NCI-H2171 (cell line): ENCODE measurements around the gene LLGL1.

Source experiments
- DNase-seq: peaks from one replicate; lab custom pipeline; 2025; lab: John Stamatoyannopoulos, UW

Gene LLGL1

GRCh38 chr17:18225121-18225641 lies at the start of gene LLGL1:
Gene LLGL1 (plus strand): TSS chr17:18225635. CDS start chr17:18225683, 48 bp downstream.
- peak; percentile 95 for DNase-seq

- DNase-seq, result no peak
Measured at GRCh38 chr17:18176176-18176575, 49.3 kb upstream of the LLGL1 start.

- no peak for DNase-seq
Measured at GRCh38 chr17:18177133-18177532, 48.3 kb upstream of the LLGL1 start.

GRCh38 chr17:18177722-18178121 lies 47.7 kb upstream of the LLGL1 start:
- DNase-seq, result no peak

- no peak for DNase-seq
Measured at GRCh38 chr17:18179196-18179595, 46.2 kb upstream of the LLGL1 start.

DNA sequence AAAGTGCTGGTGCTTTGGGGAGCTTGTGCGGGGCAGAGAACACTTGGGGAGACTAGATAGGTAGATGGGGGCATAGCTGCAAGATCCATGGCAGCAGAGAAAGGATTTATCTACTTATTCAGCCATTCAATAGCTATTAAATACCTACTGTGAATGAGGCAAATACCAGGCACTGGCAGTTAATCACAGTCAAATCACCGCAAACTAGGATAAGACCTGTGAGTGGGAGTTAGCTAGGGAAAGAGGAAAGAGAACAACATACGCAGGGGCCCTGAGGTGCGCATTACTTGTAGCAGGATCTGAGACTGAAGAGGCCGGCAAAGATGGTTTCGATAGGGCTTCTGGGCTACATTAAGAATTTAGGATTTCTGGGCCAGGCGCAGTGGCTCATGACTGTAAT lies 45.6 kb upstream of the LLGL1 start:
- DNase-seq, result no peak

GRCh38 chr17:18181358-18181757 lies 44.1 kb upstream of the LLGL1 start:
- no peak for DNase-seq

DNA sequence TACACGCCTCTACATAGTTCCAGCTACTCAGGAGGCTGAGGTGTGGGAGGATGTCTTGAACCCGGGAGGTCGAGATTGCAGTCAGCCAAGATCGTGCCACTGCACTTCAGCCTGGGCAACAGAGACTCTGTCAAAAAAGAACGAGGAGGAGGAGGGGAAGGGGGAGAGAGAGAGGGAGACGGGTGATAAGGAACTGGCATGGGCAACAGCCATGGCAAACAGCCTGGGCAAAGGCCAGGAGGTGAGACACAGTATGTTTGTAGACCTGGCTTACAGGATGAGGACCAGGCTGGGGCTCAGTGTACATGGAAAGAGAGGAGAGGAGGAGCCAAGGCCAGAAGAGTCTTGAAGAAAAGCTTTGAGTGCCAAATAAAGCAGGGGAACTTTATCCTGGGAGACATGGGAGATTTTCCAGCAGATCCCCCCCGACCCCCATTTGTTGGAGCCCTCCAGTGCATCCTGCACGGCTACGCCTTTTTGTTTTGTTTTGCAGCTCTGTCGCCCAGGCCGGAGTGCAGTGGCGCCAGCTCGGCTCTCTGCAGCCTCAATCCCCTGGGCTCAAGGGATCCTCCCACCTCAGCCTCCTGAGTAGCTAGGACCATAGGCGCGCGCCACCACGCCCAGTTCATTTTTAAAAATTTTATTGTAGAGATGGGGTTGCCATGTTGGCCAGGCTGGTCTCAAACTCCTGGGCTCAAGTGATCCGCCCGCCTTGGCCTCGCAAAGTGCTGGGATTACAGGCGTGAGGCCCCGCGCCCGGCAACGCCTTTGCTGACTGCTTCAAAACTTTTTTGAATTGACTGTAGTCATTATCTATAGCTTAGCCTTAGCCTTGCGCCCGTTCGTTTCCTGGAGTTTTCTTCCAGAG lies 43.1 kb upstream of the LLGL1 start:
- DNase-seq, result no peak

DNA sequence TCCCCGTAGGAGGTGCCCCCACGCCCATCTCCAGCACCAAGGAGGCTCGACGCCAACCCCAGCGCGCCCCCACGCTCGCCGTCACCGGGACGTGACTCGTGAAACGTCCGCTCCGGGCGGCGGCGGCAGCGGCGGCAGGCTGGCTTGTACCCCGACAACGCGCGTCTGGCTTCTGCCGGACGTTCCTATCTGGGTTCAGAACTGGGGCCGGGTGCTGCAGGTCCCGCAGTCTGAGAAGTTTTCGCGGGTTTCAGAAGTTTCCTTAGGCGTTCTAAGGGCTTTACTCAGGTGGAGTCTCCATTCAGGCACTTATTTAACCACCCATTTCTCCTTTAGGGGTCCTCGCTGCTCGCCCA lies 42.5 kb upstream of the LLGL1 start:
- DNase-seq, result peak; percentile 79

DNA sequence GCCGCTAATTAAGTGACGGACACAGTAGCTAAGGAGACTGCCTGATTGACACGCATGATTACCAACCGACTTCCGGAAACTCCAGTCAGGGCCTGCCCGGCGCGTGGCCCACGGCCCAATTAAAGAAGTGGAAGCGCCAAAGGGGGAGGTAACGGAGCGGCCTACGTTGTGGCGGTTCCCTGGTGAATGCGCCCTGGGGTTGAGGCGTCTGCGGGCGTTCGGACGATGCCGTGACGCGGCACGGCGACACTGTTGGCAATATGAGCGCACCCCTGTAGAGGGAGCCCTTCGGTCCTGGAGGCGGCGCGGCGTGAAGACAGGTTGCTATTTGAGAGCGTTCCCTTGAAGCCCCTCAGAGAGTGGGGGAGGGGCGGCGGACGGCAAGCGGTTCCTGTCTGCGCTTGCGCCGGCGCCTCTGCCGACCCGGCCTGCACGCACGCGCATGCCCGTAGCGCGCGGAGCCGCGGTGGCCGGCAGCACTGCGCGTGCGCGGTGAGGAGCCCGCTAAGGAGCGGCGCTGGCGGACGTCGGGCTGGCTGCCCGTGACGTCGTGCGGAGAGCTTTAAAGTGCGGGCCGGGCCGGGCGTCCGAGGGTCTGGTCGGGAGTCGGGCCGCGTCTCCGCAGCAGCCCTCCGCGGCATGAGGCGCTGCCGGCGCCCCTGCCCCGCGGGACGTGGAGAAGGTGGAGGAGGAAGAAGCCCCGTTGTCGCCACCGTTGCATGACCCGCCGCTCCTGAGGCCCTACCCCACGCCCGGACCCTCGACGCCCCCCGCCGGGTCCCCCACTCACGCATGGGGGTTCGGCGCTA lies 41.9 kb upstream of the LLGL1 start, which contains the start of gene ALKBH5:
TSS of gene ALKBH5 (plus strand) at position 495 of the 809 bp plus-strand sequence. CDS start 416 bp downstream, outside the sequence.
- DNase-seq, result peak; percentile 98

DNA sequence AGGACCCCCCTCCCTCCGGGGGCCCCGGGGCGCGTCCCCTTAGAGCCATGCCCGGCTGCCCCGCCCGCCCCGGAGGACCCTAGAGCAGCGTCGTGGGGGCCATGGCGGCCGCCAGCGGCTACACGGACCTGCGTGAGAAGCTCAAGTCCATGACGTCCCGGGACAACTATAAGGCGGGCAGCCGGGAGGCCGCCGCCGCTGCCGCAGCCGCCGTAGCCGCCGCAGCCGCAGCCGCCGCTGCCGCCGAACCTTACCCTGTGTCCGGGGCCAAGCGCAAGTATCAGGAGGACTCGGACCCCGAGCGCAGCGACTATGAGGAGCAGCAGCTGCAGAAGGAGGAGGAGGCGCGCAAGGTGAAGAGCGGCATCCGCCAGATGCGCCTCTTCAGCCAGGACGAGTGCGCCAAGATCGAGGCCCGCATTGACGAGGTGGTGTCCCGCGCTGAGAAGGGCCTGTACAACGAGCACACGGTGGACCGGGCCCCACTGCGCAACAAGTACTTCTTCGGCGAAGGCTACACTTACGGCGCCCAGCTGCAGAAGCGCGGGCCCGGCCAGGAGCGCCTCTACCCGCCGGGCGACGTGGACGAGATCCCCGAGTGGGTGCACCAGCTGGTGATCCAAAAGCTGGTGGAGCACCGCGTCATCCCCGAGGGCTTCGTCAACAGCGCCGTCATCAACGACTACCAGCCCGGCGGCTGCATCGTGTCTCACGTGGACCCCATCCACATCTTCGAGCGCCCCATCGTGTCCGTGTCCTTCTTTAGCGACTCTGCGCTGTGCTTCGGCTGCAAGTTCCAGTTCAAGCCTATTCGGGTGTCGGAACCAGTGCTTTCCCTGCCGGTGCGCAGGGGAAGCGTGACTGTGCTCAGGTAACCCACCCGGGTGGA lies 41.0 kb upstream of the LLGL1 start:
- DNase-seq, result peak; percentile 11

GRCh38 chr17:18185391-18185790 lies 40.0 kb upstream of the LLGL1 start:
- no peak for DNase-seq

DNA sequence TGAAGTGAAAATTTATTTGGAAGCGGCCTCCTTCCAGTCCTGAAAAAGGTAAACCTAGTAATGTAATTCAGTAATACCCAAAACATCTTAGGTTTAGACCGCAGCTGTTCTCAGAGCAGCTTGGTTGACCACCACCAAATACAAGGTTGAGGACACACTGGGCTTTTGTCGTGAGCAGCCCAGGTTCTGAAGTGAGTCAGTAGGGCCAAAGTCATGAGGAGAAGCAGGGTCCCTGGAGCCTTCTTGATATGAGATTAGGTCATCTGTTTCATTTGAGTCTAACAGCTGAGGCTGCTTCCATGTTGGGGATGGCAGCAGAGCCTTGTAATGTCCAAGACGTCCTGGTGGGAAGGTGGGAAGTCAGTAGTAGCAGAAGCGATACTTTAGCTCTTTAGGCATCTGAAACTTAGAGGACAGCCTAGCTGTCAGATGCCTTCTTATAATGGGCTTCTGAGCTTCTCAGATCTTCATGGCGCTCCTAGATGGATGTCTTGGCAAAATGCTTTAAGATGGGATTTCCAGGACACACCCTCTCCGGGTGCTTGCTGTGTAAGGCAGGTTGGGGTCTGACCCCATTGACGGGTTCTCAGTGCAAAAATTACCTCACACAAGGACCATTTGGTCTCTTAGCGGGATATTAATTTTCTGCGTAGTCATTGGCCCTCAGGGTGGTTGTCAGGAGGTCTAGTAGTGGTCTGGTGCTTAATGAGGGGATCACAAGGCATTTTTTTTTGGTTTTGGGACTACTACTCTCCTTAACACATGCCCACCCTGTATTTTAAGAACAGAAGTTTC lies 39.4 kb upstream of the LLGL1 start:
- DNase-seq, result no peak

DNA sequence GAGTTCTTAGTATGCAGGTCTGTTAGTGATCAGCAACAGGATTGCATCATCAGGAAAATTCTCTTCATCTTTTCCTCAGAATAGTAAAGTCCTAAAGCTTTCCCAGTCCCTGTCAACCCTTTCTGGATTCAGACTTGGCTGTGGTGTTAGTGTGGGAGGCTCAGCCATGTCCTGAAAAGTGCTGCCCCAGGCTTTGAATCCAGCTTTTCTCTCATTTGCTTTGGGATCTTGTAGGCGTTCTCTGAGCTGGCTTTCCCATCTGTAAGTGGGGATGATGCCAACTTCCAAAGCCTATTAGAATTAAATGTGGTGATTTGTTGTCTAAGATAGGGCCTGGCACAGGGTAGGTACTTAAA lies 38.8 kb upstream of the LLGL1 start:
- DNase-seq, result no peak

DNA sequence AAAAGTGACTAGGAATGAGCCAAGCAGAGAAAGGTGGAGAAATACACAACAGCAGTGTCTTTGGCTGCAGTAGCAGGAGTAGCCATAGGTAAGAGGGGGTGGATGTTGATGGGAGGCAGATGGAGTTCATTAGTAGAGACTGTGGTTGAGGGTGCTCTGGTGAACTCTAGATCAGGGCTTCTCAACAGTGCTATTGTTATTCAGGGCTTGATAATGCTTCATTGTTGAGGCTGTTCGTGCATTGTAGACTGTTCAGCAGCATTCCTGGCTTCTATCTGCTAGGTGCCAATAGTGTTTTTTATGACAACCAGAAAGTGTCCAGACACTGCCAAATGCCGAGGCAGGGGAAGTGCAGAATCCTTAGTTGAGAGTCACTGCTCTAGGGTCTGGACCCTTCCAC lies 38.2 kb upstream of the LLGL1 start:
- no peak for DNase-seq

- no peak for DNase-seq
Measured at GRCh38 chr17:18187821-18188761, 37.3 kb upstream of the LLGL1 start.

DNA sequence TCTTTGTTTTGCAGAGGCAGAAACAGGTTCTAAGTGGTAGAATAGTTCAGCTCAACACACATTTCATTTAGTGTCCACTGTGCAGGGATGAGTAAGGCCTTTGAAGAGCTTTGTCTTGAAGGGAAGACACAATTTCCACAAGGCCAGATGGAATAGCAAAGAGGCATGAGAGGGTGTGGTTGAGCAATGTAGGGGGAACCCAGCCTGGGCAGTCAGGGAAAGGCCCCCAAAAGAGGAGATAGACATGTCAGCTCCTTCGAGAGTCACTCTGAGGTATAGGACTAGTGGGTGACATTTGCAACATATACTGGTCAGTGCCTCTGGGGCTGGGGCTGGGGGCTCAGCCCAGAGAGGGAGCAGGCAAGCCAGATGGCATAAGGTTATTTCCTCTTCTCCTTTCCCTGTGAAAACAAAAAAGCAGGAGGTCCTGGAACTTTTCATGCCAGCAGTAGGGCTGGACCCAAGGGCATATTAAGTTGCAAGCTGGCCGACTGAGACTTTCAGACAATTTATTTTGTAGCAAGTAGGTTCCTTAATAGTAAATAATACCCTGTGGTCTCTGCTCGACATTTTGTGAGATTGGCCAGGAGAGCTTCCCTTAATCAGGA lies 34.7 kb upstream of the LLGL1 start:
- DNase-seq, result no peak

DNA sequence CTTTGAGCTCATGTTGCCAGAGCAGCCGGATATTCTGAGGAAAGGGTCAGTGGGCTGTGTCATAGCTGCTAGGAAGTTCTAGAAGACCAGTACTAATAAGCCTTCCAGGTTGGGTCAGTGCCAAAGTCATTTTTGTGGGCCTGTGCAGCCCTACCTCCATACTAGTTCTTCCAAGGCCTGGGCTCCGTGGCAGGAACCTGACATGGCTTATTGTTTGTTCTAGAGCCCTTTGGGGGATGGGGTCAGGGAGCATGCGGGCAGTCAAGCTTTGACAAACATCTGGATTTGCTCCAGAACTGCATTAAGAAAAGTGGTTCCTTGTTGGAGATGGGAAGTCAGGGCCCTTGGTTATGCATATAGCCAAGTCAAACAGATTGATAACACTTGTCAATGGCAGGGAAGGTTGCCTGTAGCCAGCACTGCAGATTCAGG lies 34.2 kb upstream of the LLGL1 start:
- DNase-seq, result no peak

GRCh38 chr17:18191967-18192366 lies 33.5 kb upstream of the LLGL1 start:
- no peak for DNase-seq
